ENCODE measurements around the gene CA14. TPM values are rescaled to one million over a fixed set of nuclear protein-coding genes. Genes with fewer than 3 reads are reported as not detected.

Gene CA14
- total and polyA plus RNA-seq, 2 experiments from 2014 or later: 41.3 to 47.4 TPM

- H3K4me3 ChIP-seq: peak within 1 kb of the TSS; percentile 60
- Mint-ChIP-seq H3K27ac (peak within 1 kb of the TSS; percentile 96), H3K4me1 (peaks cover 18% of the 10 kb centered on the region), H3K4me3 (peak within 1 kb of the TSS; percentile 91), H3K27me3 (ENCODE audit: insufficient read depth, low read depth, poor library complexity) (peaks cover 19% of the 10 kb centered on the region), H3K36me3 (ENCODE audit: low read depth) (peaks cover 17% of the 10 kb centered on the region; the same call in 2 of the 3 replicates), H3K9me3 (no peaks in the 10 kb centered on the region)
- TF ChIP-seq CREB1 (CRISPR knock-in tag; IDR thresholded peaks at IDR 0.05; ENCODE audit: low read depth) (peak; percentile 56; the same call in 1 of the 2 replicates), JUNB (IDR thresholded peaks at IDR 0.05; ENCODE audit: unreplicated experiment) (no peak), ZNF462 (CRISPR knock-in tag; IDR thresholded peaks at IDR 0.05) (no peak), POLR2AphosphoS5 (IDR thresholded peaks at IDR 0.05; ENCODE audit: low read depth) (peak; percentile 63)
- H3K4me2 ChIP-seq: peak within 1 kb of the TSS; percentile 85
- H2AFZ ChIP-seq: peak within 1 kb of the TSS; percentile 92
- H3K4me1 ChIP-seq (ENCODE audit: insufficient read depth): peaks cover 15% of the 10 kb centered on the region
- H3K36me3 ChIP-seq (ENCODE audit: insufficient read depth): no peaks in the 10 kb centered on the region
- peak within 1 kb of the TSS; percentile 28; the same call in 1 of the 2 replicates for H3K27ac ChIP-seq (ENCODE audit: low read depth)
- no peaks in the 10 kb centered on the region for H4K20me1 ChIP-seq (replicated peaks; ENCODE audit: insufficient read depth)
- H3K9me2 ChIP-seq (ENCODE audit: insufficient read depth): no peaks in the 10 kb centered on the region
- peaks cover 13% of the 10 kb centered on the region for H3K27me3 ChIP-seq (ENCODE audit: insufficient read depth)
- ATAC-seq (peak; percentile 95), DNase-seq (ENCODE audit: low spot score) (peak; percentile 99)
- H3F3A ChIP-seq (replicated peaks; ENCODE audit: low read depth): peaks cover 3% of the 10 kb centered on the region; the same call in 1 of the 2 replicates
- no peaks in the 10 kb centered on the region for H3K79me2 ChIP-seq (replicated peaks; ENCODE audit: insufficient read depth)
These were observed 24.4 kb downstream of the CA14 start, which contains the start of gene CIART for GRCh38 chr1:150281758-150282557. TSS of gene CIART (plus strand) at chr1:150282554. CDS start at chr1:150283268, 714 bp downstream.

DNA sequence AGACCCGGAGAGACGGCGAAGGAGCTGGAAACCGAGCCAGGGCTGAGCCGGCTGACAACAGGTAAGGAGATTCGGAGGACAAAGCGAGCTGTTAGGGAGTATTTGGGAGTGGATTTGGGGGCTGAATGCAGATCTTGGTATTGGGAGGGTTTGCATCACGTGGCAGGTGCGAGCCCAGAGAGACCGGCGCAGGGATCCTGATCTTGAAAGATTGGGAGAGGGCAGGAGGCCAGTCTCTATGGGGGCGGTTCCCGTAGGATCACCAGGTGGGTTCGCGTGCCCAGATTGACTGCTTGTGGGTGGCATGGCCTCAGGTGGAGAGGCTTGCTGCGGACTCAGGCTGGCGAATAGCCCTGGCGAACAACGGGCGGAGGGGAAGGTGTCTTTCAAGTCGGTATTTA, 25.0 kb downstream of the CA14 start:
- peaks cover 16% of the 10 kb centered on the region; the same call in 2 of the 3 replicates for H3K36me3 Mint-ChIP-seq (ENCODE audit: low read depth)
- DNase-seq (ENCODE audit: low spot score) (no peak), ATAC-seq (peak; percentile 48)
- H3K4me3 Mint-ChIP-seq: peak overlapping the region; percentile 91
- Histone ChIP-seq H3K27ac (ENCODE audit: low read depth) (no peak overlapping the region), H3K79me2 (replicated peaks; ENCODE audit: insufficient read depth) (no peaks in the 10 kb centered on the region), H3K36me3 (ENCODE audit: insufficient read depth) (no peaks in the 10 kb centered on the region), H4K20me1 (replicated peaks; ENCODE audit: insufficient read depth) (no peaks in the 10 kb centered on the region), H3K4me1 (ENCODE audit: insufficient read depth) (peaks cover 15% of the 10 kb centered on the region), H3F3A (replicated peaks; ENCODE audit: low read depth) (peaks cover 3% of the 10 kb centered on the region; the same call in 1 of the 2 replicates), H3K4me2 (peak overlapping the region; percentile 80), H2AFZ (peak overlapping the region; percentile 92), H3K27me3 (ENCODE audit: insufficient read depth) (peaks cover 13% of the 10 kb centered on the region), H3K4me3 (peak overlapping the region; percentile 60), H3K9me2 (ENCODE audit: insufficient read depth) (no peaks in the 10 kb centered on the region)
- H3K27me3 Mint-ChIP-seq (ENCODE audit: insufficient read depth, low read depth, poor library complexity): peaks cover 19% of the 10 kb centered on the region
- peak overlapping the region; percentile 96 for H3K27ac Mint-ChIP-seq
- H3K9me3 Mint-ChIP-seq: no peaks in the 10 kb centered on the region
- H3K4me1 Mint-ChIP-seq: peaks cover 18% of the 10 kb centered on the region
- TF ChIP-seq ZNF462 (CRISPR knock-in tag; IDR thresholded peaks at IDR 0.05): no peak
- TF ChIP-seq POLR2AphosphoS5 (IDR thresholded peaks at IDR 0.05; ENCODE audit: low read depth): peak; percentile 2; the same call in 1 of the 2 replicates
